Activated naive CD8-positive, alpha-beta T cell (primary cell): Measurements from ENCODE around the gene TMEM86B.
"Not testable (repeated sequence)": the region's sequence is repeated elsewhere in the genome, so short reads cannot be mapped to it uniquely, and the experiment has no call there.

Source experiments
- H3K27ac Mint-ChIP-seq: one replicate; pipeline ENCODE4 v1.8.0; 2021; ENCODE audit warnings: mixed read lengths
- H3K27me3 Mint-ChIP-seq: one replicate; pipeline ENCODE4 v1.8.0; 2021; ENCODE audit warnings: mixed read lengths
- H3K36me3 Mint-ChIP-seq: one replicate; pipeline ENCODE4 v1.8.0; 2021; ENCODE audit warnings: mixed read lengths
- H3K4me1 Mint-ChIP-seq: one replicate; pipeline ENCODE4 v1.8.0; 2021; ENCODE audit warnings: low read depth, mixed read lengths
- H3K4me3 Mint-ChIP-seq: one replicate; pipeline ENCODE4 v1.8.0; 2021; ENCODE audit warnings: mild to moderate bottlenecking, mixed read lengths
- H3K9me3 Mint-ChIP-seq: one replicate; pipeline ENCODE4 v1.8.0; 2021; ENCODE audit warnings: low read depth, mixed read lengths

Gene TMEM86B

DNA sequence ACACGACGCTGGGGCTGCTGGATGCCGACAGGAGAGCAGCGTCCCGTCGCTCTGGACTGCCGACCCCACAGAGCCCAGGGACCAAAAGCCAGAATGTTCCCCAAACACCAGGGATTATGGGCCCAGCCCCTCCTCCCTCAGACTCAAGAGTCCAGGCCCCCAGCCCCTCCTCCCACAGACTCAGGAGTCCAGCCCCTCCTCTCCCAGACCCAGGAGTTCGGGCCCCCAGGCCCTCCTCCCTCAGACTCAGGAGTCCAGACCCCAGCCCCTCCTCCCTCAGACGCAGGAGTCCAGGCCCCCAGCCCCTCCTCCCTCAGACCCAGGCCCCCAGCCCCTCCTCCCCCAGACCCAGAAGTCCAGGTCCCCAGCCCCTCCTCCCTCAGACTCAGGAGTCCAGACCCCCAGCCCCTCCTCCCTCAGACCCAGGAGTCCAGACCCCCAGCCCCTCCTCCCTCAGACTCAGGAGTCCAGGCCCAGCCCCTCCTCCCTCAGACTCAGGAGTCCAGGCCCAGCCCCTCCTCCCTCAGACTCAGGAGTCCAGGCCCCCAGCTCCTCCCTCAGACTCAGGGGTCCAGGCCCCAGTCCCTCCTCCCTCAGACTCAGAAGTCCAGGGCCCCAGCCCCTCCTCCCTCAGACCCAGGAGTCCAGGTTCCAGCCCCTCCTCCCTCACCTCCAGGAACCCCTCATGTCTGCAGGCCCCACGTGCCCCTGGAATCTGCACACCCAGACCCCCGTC is 3.7 kb downstream of the TMEM86B start:
- not testable (repeated sequence) for H3K9me3 Mint-ChIP-seq, H3K4me1 Mint-ChIP-seq, H3K27ac Mint-ChIP-seq, H3K36me3 Mint-ChIP-seq, H3K4me3 Mint-ChIP-seq, H3K27me3 Mint-ChIP-seq

- Mint-ChIP-seq H3K4me3 (no peak overlapping the region), H3K9me3 (no peaks in the 10 kb centered on the region), H3K36me3 (peaks cover 6% of the 10 kb centered on the region), H3K4me1 (peaks cover 2% of the 10 kb centered on the region), H3K27ac (no peak overlapping the region), H3K27me3 (no peaks in the 10 kb centered on the region)
Observed at GRCh38 chr19:55224038-55224665, 4.4 kb downstream of the TMEM86B start.

DNA sequence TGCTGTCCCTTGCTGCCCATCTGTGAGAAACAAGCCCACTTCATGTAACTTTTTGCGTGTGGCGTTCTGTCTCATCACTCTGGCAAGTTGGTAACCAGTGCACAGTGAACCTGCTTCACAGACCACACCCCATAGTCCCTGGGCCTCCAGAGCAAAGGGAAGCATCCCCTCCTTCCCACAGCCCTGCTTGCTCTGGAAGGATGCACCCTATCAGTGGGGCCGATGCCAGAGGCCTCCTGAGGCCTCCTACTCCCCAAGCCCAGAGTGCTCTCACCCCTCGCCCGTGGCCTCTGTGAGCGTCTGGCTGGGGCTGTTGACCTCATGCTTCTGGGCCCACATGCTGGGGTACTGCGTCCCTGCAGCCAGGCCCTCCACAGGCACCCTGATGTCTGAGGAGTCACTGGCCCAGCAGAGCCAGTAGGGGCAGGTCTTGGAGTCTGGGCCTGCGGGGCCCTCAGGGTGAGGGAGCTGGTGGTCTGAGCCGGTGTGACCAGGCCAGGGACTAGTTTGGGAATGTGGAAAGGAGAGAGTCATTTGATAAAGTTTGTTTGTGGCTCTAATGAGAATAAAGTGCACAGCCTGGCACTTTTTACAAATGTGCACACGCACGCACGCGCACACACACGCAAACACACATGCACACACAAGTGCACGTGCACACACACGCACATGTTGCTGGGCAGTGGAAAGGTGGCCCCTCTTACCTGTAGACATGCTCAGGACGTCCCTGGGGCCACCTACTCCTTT is 5.1 kb downstream of the TMEM86B start:
- no peak overlapping the region for H3K4me3 Mint-ChIP-seq
- H3K4me1 Mint-ChIP-seq: peaks cover 2% of the 10 kb centered on the region
- no peak overlapping the region for H3K27ac Mint-ChIP-seq
- peaks cover 6% of the 10 kb centered on the region for H3K36me3 Mint-ChIP-seq
- H3K9me3 Mint-ChIP-seq: no peaks in the 10 kb centered on the region
- no peaks in the 10 kb centered on the region for H3K27me3 Mint-ChIP-seq

DNA sequence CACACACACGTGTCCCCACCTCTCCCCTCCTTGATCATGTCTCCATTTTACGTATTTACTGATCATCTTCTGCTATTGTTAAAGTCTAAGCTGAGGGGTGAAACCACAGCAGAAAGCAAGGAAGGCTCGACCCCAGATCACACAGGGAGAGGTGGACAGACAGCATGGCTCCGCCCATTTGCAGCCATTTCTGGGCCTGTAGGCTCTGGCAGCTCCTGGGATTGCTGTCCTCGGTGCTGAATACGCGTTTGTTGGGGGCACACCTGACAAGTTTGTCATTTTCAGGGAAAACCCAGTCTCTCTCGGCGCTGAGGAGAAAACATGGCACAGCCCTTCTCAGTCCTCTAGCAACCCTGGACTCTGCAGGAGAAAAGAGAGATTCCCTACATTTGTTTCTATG is 8.0 kb downstream of the TMEM86B start:
- Mint-ChIP-seq H3K4me3 (no peak overlapping the region), H3K36me3 (peaks cover 6% of the 10 kb centered on the region)

DNA sequence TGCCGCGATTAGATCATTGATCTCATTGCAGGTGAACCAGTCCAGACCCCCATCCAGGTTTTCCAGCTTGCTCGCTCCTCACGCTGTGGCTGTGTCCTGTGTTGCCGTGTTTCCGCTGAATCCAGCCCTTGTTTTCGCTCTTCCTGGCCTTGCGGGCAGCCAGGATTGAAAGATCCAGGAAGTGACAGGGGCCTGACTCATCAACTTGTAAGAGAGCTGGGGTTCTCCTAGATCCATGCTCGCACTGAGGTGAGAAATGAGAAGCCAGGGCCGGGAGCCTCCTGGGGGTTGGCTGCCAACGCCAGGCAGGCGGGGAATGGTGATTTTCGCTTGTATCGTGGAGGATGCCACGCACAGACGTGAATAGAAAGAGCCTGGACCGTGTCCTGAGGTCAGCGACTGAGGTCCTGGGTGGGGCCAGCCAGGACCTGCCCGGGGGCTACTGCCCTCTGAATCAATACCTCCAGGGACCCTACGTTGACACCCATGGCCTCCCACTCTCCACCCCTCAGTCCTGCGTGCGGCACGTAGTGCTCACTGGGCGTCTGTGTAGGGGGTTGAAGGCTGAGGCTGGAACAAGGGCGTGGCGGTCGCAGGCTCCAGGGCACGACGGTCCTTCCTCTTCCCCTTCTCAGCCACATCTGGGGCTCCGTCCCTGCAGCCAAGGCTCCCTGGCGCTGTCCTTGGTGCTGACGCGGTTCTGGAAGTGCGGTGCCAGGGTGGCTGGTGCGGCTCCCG is 11.9 kb downstream of the TMEM86B start:
- no peaks in the 10 kb centered on the region for H3K9me3 Mint-ChIP-seq
- peaks cover 11% of the 10 kb centered on the region for H3K4me1 Mint-ChIP-seq
- no peak overlapping the region for H3K27ac Mint-ChIP-seq
- H3K4me3 Mint-ChIP-seq: peak overlapping the region; percentile 65
- peaks cover 6% of the 10 kb centered on the region for H3K36me3 Mint-ChIP-seq
- H3K27me3 Mint-ChIP-seq: peaks cover 10% of the 10 kb centered on the region

More for the DNA sequence above, 8.0 kb downstream of the TMEM86B start:
- Mint-ChIP-seq H3K27me3 (peaks cover 3% of the 10 kb centered on the region), H3K27ac (no peak overlapping the region), H3K4me1 (peaks cover 11% of the 10 kb centered on the region), H3K9me3 (no peaks in the 10 kb centered on the region)

DNA sequence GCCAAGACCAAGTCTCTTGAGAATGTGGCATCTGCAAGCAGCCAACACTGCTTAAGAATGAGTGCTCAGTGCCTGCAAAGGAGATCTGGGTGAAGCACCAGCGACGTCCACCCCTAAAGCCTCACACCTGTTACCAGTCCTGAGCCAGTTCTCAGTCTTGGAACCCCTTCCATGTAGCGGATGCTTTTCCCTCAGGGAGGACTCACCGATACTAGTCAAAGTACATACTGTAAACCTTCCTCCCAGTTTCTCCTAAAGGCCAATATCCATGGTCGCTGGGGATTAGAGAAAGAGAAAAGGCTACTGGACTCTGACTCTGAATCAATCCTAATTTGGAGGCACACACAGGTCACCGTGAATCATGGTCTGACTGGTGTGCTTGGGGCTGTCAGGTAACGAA is 15.0 kb downstream of the TMEM86B start:
- Mint-ChIP-seq H3K36me3 (no peaks in the 10 kb centered on the region), H3K27ac (no peak overlapping the region), H3K27me3 (peaks cover 13% of the 10 kb centered on the region), H3K4me3 (no peak overlapping the region), H3K4me1 (peaks cover 11% of the 10 kb centered on the region), H3K9me3 (no peaks in the 10 kb centered on the region)

GRCh38 chr19:55212447-55212846 is 16.1 kb downstream of the TMEM86B start:
- H3K27ac Mint-ChIP-seq: no peak overlapping the region
- H3K4me1 Mint-ChIP-seq: peaks cover 11% of the 10 kb centered on the region
- no peaks in the 10 kb centered on the region for H3K9me3 Mint-ChIP-seq
- H3K36me3 Mint-ChIP-seq: no peaks in the 10 kb centered on the region
- no peak overlapping the region for H3K4me3 Mint-ChIP-seq
- peaks cover 13% of the 10 kb centered on the region for H3K27me3 Mint-ChIP-seq

DNA sequence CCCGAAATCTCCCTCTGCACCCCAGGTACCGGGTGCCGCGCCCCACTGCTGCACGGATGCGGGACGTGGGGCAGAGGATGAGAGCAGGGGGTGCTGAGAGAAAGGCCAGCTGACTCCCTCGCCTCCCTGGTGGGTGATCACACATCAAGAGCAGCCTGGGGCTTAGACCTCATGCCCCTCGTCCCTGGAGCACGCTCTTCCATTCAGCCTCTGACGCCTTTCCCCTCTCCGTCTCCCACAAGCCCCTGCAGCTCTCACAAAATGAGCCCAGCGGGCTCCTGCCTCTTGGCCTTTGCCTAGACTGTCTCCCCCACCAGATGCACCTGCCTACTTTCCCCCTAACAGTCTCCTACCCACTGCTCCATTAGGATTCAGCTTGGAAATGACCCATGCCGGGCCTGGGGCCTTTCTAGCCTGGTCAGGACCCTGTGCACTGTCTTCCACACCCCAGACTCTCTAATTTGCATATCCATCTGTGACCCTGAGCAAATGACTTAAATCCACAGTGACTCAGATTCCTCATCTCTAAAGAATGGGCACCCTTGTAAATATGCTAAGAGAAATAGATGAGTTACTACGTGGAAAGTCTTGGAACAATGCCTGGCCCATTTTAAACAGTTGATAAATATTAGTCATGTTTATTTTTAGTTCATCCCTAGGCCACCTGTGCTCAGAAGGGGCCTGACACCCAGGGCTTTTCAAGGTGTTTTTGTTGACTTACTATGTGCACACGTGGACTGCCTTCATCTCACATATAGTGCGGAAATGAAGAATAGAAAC is 18.7 kb downstream of the TMEM86B start:
- peaks cover 18% of the 10 kb centered on the region for H3K27me3 Mint-ChIP-seq
- H3K4me1 Mint-ChIP-seq: peaks cover 2% of the 10 kb centered on the region
- no peaks in the 10 kb centered on the region for H3K36me3 Mint-ChIP-seq
- H3K9me3 Mint-ChIP-seq: no peaks in the 10 kb centered on the region
- H3K27ac Mint-ChIP-seq: no peak overlapping the region
- H3K4me3 Mint-ChIP-seq: no peak overlapping the region

DNA sequence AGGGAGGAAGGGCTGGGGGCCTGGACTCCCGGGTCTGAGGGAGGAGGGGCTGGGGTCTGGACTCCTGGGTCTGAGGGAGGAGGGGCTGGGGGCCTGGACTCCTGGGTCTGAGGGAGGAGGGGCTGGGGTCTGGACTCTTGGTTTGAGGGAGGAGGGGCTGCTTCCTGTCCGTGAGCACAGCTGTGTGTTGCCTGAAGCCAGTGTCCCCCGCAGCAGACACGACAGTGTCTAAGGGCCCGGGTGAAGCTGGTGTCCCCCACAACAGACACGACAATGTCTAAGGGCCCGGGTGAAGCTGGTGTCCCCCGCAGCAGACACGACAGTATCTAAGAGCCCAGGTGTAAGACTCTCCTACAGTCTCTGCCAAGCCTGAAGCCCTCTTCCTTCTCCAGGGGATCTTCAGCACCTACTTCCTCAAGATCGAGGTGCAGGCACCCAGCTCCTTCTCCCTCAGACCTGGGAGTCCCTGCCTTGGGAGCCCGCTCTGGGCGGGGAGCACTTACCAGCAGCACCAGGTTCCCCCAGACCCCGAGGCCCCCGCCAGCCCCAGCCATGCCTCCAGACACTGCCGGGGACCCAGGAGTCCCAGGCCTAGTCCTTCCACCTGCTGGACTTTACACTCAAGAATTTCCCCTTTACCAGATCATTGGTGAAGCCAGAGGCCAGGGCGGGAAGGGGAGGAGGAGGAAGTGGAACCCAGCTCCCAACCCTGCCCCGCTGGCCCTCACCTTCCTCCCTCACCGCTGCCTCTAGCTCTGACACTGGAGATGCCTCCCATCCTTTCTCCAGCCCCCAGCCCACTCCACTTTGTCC is 19.5 kb downstream of the TMEM86B start, which contains the start of gene PTPRH:
Gene PTPRH (minus strand): TSS at position 622 of the 813 bp plus-strand sequence. CDS start 68 bp downstream, at position 554.
- H3K4me3 Mint-ChIP-seq: no peak within 1 kb of the TSS
- H3K9me3 Mint-ChIP-seq: no peaks in the 10 kb centered on the region
- H3K27ac Mint-ChIP-seq: no peak within 1 kb of the TSS

DNA sequence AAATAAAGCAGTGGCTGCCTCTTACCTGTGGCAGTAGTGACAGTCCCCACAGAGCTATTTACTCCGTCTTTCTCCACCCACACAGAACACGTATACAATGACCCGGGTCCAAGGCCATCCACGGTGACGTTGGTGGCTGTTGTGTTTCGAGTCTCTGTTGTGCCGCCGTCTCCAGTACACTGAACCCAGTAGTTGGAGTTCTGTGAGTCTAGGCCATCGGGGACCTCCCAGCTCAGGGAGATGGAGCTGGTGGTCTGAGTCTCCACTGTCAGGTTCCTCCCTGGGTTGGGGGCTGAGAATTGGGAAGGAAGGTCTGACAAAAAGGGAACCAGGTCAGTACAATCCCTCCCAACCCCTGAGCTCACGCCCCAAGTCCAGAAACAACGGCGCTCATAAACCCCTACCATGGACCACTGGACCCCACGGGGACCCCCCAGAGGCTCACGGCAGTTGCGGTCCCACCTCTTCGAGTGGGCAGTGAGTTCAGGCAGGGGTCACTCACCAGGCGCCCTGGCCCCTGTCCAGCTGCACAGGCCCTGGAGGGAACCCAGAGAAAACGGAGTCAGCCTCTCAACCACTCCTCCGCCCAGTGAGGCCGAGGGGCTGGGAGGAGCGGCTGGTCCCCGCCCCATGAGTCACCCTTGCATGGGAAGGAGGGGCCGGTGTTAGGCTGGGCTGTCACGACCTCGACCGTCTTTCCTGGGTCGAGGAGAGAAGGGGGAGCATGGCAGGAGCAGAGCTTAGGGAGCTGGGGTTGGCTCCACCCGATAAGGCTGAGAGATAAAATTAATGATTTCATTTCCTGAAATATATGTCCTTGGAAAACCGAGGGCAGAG is 21.7 kb downstream of the TMEM86B start:
- H3K9me3 Mint-ChIP-seq: no peaks in the 10 kb centered on the region
- no peak overlapping the region for H3K4me3 Mint-ChIP-seq
- H3K36me3 Mint-ChIP-seq: no peaks in the 10 kb centered on the region
- peaks cover 22% of the 10 kb centered on the region for H3K27me3 Mint-ChIP-seq
- peaks cover 2% of the 10 kb centered on the region for H3K4me1 Mint-ChIP-seq
- H3K27ac Mint-ChIP-seq: peak overlapping the region; percentile 66

More for the DNA sequence above, 19.5 kb downstream of the TMEM86B start, which contains the start of gene PTPRH:
- peaks cover 2% of the 10 kb centered on the region for H3K4me1 Mint-ChIP-seq
- H3K27me3 Mint-ChIP-seq: peaks cover 22% of the 10 kb centered on the region
- H3K36me3 Mint-ChIP-seq: no peaks in the 10 kb centered on the region

DNA sequence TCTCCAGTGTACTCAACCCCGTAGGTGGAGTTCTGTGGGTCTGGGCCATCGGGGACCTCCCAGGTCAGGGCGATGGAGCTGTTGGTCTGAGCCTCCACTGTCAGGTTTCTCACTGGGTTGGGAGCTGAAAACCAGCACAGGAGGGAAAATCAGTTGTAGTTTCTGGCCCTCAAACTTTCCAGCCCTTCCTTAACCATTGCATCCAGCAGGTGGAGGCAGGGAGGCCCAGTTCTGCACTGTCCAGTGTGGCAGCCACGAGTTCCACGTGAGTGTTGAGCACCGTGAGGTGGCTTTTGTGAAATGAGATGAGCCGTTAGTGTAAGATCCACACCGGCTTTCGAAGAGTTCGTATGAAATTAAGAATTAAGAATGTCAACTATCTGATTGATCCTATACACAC is 26.4 kb downstream of the TMEM86B start:
- not testable (repeated sequence) for H3K27ac Mint-ChIP-seq, H3K36me3 Mint-ChIP-seq, H3K4me1 Mint-ChIP-seq, H3K9me3 Mint-ChIP-seq, H3K4me3 Mint-ChIP-seq
- H3K27me3 Mint-ChIP-seq: peaks cover 25% of the 10 kb centered on the region

GRCh38 chr19:55199620-55200204 is 28.9 kb downstream of the TMEM86B start:
- H3K9me3 Mint-ChIP-seq: no peaks in the 10 kb centered on the region
- no peak overlapping the region for H3K4me3 Mint-ChIP-seq
- no peak overlapping the region for H3K27ac Mint-ChIP-seq
- no peaks in the 10 kb centered on the region for H3K36me3 Mint-ChIP-seq
- H3K27me3 Mint-ChIP-seq: peaks cover 16% of the 10 kb centered on the region
- H3K4me1 Mint-ChIP-seq: no peaks in the 10 kb centered on the region
